ENCODE measurements around the gene PRPF6.

PRPF6 gene

DNA sequence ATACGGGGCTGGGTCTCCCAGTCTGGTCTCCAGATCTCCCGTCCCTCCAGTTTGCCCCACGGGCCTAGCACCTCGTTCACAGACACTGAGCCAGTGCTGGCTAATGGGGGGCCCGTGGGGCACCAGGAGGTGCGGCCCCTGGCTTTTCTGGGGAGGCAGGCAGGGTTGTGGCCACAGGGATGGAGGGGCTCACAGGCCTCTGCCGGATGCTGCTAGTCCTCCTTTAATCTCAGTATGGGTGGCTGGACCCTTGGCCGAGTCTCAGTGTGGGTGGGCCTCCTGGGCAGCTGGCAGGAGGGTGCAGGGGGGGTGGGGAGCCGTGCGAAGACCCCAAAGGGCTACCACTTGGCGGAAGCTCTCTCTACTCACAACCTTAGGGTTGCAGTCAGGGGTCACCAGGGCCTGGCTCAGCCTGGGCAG is 70.1 kb downstream of the PRPF6 start:
- DNase-seq, result no peak

DNA sequence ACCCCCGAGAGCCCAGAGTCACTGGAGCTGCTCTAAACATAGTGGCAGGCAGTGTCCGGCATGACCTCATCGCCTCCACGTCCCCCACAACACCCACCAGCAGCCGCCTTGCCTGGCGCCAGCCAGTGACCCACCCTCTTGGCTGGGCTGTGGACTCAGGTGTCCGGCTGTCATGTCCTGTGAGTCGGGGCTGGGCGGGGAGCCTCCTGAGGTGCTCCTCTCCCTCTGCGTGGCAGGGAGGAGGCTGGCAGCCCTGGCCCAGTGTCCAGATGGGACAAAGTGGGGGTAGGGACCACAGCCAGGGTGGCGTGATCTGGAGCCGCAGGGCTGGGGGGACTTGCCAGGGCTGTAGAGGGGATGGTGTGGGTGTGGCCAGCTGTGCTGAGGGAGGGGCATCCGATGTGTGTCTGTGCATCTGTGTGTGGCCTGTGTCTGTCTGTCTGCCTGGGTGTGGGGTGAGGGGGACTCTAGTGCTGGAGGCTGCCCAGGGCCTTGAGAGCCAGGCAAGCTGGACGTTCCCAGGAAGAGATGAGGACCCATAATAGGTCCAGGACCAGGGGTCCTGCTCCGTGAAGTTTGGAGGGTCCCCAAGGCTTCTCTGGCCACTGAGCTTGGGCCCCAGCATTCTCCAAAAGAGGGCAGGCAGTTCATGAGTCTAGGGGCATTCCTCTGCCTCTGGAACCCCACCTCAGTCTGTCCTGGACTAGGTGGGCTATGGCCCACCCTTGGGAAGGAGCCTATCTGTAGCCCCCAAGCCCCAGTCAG is 70.8 kb downstream of the PRPF6 start:
- no peak for DNase-seq

DNA sequence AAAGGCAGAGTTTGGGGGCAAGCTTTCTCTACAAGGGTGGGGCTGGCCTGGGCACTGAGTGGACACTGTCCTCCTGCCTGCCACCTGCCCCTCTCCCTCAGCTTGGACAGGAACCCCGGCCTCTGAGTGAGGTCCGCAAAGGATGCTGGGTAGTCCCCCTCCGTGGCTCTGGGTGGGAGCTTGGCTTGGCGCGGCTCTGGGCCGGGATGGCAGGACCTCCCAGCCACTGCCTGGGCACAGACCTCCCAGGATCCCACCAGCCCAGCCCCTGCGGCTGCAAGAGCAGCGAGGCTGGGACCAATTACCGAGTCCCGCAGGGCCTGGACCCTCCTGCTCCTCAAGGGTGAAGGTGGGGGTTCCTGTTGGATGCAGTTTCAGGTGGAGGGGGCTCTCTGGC is 71.4 kb downstream of the PRPF6 start:
- DNase-seq, result no peak

DNA sequence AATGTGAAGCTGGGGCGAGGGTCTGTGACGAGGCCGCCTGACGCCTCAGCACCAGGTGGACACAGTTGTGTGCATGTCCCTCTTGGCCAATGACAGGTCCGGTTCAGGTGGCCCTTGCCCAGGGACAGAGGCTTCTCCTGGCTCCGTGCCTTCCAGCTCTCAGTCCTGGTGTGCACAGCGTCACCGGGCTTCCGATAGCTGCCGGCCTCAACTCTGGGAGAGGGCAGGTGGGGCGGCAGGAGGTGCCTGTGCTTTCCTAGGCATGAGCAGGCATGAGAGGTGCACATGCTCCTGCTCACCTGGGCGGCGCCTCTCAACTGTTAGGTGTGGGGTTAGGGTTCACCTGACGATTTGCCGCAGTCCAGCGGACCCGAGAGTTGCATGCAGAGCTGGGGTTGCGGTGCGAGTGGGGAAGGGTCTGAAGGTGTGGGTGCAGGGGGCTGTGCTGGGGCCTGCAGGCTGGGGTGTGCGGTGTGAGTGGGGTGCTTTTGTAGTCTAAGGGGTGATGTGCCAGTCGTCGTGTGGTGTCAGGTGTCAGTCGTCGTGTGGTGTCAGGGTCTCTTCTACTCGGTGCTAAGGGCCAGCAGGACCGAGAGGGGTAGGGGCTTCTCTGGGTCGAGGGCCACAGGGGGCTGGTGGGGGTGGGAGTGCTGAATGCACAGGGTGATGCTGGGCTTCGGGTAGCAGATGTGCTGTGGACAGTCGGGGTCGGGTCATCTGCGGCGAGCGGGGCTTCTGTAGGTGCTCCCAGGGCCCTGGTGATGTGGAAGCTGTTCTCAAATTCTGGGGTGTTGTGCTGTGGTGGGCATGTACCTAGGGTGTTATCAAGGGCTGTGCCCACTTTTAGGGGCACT is 72.3 kb downstream of the PRPF6 start:
- DNase-seq, result no peak

DNA sequence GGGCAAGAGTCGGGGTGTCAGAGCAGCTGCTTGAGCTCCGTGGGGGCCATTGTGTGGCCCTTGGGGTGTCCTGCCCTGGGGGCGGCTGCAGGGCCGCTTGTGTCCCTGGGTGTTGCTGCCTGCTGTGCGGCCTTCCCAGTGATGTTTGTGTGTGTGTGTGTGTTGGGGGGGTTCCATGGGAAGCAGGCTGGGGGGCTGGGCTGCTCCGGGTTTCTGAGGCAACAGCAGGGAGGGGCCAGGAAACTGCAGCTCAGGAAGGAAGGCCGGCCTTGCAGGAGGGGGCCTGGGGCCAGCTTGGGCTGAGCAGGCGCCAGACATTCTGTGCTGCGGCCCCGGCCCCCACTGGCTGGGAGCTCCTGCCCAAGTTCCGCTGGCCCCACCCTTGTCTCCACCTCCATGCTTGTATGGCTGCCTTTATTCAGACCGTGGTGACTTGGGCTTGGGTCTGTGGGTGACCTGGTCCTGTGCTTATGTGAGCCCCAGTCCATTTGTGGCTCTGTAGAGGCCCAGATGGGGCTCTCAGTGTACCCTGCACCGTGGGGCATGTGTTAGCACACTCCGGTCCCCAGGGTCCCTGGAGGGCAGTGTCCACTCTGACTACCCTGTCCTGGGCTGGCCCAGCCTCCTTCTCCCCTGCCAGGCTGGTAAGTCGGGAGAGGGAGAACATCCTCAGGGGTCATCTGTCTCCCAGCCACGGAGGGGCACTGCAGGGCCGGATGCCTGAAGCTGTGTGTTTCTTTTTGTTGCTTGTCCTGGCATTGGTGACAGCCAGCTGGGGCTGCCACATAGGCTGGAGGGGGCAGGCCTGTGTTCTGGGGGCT is 73.1 kb downstream of the PRPF6 start:
- no peak for DNase-seq

DNA sequence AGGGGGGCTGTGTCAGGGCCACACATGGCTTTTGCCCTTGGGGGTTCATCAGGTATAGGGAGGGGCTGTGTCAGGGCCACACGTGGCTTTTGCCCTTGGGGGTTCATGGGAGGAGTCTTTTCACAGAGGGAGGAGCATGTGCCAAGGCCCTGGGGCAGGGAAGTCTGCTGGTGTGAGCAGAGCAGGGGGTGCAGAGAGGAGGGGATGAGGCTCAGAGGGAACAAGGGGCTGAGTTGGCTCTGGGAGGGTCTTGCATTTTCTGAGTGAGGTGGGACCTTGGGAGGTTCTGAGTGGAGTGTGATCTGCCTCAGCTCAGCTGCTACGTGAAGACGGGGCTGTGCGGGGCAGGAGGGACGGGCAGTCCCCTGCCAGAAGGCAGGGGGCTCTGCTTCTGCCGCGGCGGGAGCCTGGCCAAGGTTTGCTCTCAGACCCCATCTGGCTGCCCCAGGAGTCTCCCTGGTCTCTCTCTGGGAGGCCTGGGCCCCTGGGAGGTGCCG is 74.5 kb downstream of the PRPF6 start:
- no peak for DNase-seq

DNA sequence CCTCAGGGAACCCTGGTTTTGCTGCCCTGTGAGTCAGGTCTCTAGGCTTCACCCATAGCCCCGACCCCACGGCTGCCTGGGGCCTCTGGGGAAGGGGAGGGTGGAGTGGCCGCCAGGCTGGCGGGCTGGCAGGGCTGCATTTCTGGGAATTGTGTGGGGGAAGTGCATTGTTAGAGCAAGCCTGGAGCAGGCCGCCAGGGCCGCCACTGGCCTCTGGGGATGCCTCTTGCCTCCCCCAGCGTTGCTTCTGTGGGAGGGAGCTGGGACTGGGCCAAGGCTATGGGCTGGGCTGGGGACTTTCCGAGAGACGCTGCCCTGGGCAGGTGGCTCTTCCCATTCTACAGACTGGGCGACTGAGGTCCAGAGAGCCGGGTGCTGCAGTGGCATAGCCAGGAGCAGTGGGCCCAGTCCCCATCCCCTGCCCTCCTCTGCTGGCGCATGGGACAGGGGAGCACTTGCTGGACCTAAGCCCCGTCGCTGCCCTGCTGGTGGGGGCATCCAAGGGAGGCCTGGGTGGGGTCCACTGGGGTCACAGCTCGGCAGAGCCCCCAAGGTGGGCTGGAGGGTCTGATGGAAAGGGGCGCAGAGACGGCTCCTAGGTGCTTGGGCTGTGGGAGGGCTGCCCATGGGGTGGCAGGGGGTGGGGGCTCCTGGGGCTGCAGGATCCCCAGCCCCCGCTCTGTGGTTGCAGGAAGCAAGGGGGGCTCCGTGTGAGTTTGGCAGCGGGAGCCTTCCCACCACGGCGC is 75.1 kb downstream of the PRPF6 start:
- DNase-seq, result peak; percentile 43

DNA sequence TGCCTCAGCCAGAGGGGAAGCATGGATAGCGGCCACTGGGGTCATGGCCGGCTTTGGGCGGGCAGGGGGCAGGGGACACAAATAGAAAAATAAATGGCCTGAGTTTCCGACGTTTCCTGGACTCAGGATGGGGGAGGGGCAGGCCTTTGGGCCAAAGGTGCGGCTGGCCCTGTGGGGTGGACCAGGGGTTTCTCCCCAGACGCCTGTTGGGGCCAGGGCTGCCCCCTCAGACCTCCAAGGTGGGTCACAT is 75.6 kb downstream of the PRPF6 start:
- DNase-seq, result no peak

DNA sequence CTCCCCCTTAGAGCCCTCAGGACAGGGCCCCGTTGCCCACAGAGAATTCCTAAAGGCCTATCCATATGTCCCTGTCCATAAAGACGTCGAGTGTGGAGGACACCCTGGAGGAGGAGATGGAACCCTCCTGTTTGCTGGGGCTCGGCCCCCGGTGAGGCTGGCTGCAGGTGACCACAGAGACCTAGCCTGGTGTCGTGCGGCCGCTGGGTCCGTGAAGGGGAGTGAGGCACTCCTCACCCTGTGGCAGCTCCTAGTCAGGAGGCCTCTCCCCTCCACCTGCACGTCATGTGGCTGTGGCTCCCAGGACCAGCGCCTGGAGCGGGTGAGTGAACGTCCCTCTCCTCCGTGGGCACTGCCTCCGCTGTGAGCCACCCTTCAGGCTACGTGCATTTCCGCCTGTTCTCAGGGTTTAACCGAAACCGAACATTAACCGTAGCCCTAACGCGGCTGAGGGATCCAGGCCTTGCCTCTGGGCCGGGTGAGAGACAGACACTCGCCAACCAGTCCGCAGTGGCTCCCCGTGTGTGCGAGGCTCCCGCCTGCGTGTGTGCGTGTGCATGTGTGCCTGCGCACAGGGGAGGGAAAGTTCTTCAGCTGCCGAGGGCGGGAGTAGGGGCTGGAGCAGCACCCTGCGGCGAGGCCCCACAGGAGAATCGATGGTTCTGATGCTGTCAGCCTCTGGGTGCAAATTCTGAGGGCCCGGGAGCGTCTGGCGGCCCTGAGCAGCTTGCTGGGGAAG is 76.1 kb downstream of the PRPF6 start:
- DNase-seq, result no peak

DNA sequence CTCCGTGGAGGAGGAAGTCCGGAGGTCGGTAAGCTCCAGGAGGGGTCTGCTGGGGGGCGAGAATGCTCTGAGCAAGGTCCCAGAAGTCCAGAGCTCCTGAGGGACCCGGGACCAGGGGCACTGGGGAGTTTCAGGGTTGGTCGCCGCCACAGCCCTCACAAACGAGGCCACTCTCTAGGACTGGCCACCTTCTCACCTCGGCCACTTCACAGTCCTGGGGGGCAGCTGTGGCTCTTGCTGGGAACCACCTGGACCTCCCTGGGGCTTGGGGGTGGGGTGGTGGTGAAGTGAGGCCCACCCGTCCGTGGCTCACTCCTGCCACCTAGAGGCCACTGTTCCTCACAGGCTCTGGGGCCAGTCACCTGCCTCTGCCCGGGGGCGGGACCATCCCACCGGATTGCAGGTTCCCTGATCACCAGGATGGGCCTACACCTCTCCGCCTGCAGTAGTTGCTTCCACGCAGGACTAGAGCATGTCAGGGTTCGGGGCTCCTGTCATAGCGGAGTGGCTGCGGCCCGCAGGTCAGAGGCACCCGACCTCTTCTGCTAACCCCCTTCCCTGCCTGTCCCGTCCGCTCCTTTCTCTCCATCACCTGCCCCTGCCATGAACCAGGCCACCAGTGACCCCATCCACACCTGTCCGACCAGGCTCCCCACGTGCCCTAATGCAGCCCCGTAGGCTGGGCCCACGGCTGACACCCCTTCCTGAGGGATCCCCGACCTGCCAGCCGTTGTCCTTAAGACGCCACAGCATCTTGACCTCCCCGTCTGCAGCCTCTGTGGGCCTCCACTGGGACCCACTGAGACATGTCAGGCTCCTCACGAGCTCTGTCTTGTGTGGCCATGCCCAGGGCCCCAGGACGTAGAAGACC is 76.9 kb downstream of the PRPF6 start:
- DNase-seq, result no peak

DNA sequence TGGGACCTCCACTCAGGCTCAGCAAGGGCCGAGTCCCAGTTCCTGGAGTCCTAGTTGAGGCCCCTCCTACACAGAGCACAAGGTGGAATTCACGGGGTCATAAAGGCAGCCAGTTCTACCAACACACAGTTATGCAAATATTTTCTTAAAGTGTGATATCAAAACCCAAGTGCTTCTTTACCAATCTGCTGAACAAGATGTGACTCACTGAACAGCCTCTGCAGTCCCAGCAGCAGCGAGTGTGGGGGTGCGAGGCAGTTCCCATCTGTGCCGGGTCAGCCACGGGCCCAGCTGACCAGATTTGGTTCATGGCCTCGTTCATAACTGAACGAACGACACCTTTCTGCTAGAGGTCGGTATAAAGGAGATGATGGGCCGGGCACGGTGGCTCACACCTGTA is 77.6 kb downstream of the PRPF6 start:
- no peak for DNase-seq

DNA sequence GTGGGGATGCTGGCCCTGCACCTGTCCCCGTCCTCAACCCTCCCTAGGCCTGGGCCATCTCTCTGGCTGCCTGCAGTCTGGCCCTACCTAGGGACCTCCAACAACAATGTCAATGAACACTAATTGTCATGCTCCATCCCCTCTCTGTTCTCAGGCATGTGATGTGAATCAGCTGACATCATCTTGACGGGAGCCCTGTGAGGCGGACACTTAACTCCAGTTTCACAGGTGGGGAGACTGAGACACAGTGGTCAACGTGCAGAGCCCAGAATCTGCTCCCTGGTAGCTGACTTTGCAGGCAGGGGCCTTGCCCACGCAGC is 81.3 kb downstream of the PRPF6 start:
- DNase-seq, result no peak

DNA sequence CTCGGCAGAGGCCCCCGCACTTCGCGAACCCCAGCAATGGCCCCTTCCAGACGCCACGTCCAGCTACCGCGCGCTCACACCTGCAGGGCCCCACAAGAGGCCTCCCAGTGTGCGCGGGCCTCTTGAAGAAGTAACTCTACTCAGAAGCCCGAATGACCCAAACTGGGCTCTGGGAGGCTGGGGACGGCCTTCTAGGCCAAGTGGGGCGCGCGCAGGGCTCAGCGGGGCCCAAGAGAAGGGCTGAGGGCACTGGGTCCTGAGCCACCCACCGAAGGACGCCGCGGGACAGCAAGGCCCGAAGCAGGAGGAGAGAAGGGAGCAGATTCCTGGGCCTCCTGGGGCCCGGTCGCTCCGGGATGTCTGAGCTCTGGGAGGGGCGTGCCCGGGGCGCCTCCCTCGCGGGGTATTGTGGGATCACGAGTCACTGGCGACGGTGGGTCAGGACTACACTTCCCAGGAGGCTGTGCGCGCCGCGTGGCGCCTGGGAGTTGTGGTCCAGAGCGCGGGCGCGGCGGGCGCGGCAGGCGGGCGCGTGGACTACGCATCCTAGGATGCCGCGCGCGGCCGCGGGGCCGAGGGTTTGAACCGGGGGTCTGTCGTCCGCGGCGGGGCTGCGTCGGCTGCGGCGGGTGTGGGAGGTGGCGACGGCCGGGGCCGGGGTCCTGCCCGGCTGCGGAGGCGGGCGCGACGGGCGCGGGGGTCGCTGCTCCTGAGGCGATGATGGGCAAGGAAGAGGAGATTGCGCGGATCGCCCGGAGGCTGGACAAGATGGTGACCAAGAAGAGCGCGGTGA is 81.9 kb downstream of the PRPF6 start, which contains the start of gene TCEA2:
Gene TCEA2, plus strand, starts transcription at position 603 of the 793 bp plus-strand sequence. Its CDS starts 115 bp downstream, at position 718.
- peak; percentile 80 for DNase-seq

DNA sequence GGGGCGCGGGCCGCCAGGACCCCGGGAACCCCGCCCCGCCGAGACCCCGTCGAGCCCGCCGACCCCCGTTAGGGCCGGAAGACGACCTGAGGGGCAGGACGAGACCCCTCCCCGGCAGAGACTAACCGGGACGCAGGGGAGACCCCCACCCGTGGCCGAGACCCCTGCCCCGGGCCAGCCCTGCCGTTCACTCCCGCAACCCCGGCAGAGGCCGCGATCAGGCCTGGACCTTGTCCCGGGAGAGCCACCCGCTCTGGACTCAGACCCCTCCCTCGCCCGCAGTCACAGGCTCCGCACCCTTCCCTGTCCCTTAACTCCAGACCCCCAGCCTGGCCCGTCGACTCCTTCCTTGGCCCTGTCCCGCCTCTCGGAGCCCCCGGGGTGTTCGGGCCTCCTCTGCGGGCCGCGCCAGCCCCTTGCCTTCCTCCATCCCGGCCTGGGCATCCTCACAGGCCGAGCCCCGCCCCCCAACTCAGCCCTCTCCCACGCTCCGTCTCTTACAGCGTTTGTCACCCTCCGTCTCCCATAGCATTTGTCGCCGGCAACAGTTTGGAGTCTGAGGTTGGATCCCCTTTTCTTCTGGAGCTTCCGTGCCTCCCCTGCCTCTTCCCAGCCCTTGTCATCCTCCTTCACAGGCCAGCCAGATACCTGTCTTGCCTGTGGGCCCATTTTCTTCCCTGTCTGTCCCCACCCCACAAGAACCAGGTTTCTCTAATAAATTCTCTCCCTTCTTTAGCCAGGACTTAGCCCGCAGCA is 82.6 kb downstream of the PRPF6 start:
- no peak for DNase-seq

DNA sequence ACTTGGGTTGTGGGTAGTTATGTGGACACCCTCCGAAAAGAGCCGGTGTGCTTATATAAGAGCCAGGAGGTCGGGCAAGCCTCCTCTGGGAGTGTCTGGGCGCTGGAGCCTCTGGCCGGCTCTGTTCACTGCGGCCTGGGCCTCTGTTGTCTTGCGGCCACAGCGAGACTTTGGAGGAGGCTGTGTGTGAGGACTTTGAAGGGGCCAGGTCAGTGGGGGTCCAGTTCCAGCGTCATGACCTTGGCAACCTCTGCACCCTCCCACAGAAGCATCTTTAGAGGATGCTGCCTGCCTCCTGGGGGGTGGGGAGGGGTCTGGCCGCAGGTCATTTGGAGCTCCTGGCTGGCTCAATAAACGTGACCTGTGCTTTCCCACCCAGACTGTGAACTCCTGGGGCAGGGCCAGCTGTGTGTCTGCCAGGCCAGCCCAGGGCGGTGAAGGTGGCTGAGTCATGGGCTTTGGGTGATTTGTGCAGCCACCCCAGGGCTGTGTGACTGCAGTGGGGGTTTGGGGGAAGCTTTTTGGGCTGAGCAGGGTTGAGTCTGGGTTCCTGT is 83.3 kb downstream of the PRPF6 start:
- peak; percentile 24 for DNase-seq

DNA sequence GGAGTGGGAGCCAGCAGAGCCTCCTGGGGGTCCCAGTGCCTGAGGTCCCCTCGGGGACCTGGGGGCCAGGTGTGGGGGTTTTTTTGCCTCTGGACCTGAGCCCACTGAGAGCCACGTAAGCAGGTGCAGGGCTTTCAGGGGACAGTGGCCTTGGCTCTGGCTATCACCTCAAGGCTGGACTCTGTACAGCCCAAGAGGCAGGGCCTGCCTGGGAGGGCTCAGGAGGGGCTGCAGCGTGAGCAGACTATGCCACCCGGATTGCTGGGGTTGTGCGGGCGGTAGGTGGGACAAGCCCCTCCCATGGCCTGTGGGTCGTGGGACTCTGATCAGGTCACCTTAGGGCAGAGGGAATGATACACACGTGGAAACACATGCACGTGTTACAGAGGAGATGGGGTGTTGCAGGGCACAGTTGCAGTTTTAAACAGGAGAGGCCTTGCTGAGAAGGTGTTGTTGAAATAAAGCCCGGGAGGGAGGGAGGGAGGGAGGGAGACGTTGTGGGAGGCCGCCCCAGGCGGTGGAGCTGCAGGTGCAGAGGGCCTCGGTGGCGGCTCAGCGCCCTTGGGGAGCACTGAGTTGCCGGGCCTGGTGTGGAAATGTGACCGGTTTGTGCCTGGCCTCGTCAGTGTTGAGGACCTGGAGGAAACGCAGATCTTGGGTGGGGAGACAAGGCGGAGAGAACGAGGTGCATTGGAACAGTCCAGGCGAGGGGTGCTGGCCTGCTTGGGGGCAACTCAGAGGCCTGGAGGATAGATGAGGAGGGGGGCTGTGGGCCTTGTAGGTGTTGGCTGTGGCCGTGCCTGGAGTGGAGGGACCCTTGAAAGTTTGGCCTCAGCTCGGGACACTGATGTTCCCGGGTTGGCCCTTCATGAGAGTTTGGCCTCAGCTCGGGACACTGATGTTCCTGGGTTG is 84.4 kb downstream of the PRPF6 start:
- DNase-seq, result no peak

DNA sequence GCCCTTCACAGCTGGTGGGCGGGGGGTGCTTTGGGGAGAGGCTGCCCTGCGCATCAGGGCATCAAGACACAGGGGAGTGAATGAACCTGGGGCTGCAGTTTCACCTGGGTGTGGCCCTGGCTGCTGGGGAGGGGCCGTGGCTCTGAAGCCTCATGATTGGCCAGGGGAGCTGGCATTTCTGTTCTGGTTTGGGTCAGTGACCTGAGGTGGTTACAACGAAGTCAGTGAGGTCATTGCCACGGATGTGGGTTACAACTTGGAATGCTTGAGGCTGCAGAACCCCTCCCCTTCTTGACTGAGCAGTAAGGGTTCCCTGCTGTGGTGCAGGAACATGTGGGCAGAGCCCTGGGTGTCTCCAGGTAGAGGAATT is 85.0 kb downstream of the PRPF6 start:
- DNase-seq, result peak; percentile 13

All from T1000 (cell line).